ENCODE results near the gene MAP7.

GRCh38 chr6:136467186-136467585, 83.0 kb downstream of the MAP7 start:
- TF ChIP-seq POLR2A (IDR thresholded peaks at IDR 0.05; ENCODE audit: low read depth, low read length) (no peak), POLR2AphosphoS5 (IDR thresholded peaks at IDR 0.05; ENCODE audit: low read depth, low read length) (no peak)

Measured in GM12892 (cell line).